Type B pancreatic cell (in vitro differentiated cells): Measurements from ENCODE around the gene ATP6V0E1. TPM values are rescaled to one million over a fixed set of nuclear protein-coding genes. Genes with fewer than 3 reads are reported as not detected.
A peak's percentile ranks its signal among the peaks of the same experiment; 100 is the strongest.

ENCODE experiments used
- DNase-seq: peaks from one replicate; pipeline ENCODE4 v3.0.0; 2021; ENCODE audit warnings: mixed read lengths; ENCODE audit not compliant: unreplicated experiment; ENCODE audit errors: extremely low spot score
- H3K27ac Mint-ChIP-seq: 2 replicates; pipeline ENCODE4 v1.8.0; 2021; ENCODE audit warnings: mild to moderate bottlenecking, mixed read lengths
- H3K27me3 Mint-ChIP-seq: 2 replicates; pipeline ENCODE4 v1.8.0; 2021; ENCODE audit warnings: mixed read lengths
- H3K36me3 Mint-ChIP-seq: 2 replicates; pipeline ENCODE4 v1.8.0; 2021; ENCODE audit warnings: mixed read lengths
- H3K4me1 Mint-ChIP-seq: one replicate; pipeline ENCODE4 v1.8.0; 2021; ENCODE audit warnings: mixed read lengths; ENCODE audit not compliant: unreplicated experiment
- H3K4me3 Mint-ChIP-seq: 2 replicates; pipeline ENCODE4 v1.8.0; 2021; ENCODE audit warnings: mild to moderate bottlenecking, mixed read lengths
- H3K9me3 Mint-ChIP-seq: 2 replicates; pipeline ENCODE4 v1.8.0; 2021; ENCODE audit warnings: mixed read lengths
- total RNA-seq: library from RNA; stranded (reverse); gene quantifications from 2 replicates; pipeline ENCODE4 v1.2.1, GENCODE V29; 2021; ENCODE audit warnings: low replicate concordance
- TF ChIP-seq, protein P1 (sequence below): fragments of 200-600 bp; sonication (generic); conservative IDR thresholded peaks from 2 replicates; pipeline ENCODE4 v1.5.0; 2021; ENCODE audit warnings: antibody characterized with exemption, mild to moderate bottlenecking

The ATP6V0E1 gene
- total RNA-seq, 1 donor from 2014 or later, result 141 TPM

DNA sequence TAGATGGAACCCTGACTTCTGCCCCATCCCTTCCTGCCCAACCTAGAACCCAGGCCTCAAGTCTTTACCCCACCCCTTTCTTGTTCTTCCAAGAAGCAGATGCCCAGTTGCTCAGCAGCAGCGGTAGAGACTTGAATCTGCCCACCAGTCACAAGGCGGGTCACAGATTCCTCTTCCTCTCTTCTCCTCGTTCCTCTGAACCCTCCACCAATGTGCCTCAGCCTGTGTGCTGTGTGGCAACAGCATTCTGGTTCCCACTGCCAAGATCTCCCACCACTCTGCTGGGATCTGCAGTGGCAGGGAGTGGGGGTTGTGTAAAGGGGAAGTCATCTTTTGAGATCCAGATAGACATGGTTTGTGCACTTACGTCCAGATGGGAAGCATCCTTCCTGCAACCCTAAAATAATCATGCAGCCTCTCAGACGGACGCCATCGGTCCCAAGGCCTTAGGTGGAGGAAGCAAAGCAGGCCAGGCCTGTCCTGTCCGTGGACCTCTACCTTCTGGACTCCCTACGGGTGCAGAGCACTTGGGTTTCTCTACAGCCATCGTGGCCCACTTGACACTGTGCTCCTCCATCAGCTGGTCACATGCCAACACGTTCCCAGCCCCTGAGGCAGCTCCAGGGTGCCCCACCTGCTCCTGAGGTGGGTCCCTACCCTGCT is 32.1 kb upstream of the ATP6V0E1 start:
- TF ChIP-seq, protein P1, sequence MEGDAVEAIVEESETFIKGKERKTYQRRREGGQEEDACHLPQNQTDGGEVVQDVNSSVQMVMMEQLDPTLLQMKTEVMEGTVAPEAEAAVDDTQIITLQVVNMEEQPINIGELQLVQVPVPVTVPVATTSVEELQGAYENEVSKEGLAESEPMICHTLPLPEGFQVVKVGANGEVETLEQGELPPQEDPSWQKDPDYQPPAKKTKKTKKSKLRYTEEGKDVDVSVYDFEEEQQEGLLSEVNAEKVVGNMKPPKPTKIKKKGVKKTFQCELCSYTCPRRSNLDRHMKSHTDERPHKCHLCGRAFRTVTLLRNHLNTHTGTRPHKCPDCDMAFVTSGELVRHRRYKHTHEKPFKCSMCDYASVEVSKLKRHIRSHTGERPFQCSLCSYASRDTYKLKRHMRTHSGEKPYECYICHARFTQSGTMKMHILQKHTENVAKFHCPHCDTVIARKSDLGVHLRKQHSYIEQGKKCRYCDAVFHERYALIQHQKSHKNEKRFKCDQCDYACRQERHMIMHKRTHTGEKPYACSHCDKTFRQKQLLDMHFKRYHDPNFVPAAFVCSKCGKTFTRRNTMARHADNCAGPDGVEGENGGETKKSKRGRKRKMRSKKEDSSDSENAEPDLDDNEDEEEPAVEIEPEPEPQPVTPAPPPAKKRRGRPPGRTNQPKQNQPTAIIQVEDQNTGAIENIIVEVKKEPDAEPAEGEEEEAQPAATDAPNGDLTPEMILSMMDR, result no peak
- no peaks in the 10 kb centered on the region for H3K9me3 Mint-ChIP-seq
- peak overlapping the region; percentile 75 for H3K4me3 Mint-ChIP-seq
- H3K27ac Mint-ChIP-seq, result peak overlapping the region; percentile 99
- H3K4me1 Mint-ChIP-seq, result no peaks in the 10 kb centered on the region
- H3K27me3 Mint-ChIP-seq, result no peaks in the 10 kb centered on the region
- peaks cover 4% of the 10 kb centered on the region for H3K36me3 Mint-ChIP-seq
- no peak for DNase-seq

DNA sequence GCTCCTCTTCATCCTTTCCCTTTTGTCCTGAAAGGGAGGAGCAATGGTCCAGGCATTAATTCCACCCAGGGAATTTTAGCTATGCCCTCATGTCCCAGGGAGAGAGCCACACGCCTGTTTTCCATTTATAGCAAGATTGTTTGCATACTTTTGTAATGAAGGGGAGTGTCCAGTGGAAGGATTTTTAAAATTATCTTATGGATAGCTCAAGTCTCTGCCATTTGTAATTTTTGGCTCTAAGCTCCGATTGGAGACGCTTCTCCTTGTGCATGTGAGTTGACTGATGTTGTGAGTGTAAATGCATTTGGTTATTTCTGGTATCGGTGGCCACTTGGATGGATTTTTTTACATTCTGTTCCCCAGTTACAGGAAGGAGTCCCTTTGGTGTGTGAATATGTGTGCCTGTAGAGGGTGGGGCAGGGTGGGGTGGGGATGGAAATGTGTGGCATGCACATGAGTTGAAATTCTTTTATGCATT is 31.5 kb upstream of the ATP6V0E1 start:
- H3K4me3 Mint-ChIP-seq, result peak overlapping the region; percentile 75
- no peaks in the 10 kb centered on the region for H3K4me1 Mint-ChIP-seq
- no peak for DNase-seq
- peaks cover 3% of the 10 kb centered on the region for H3K36me3 Mint-ChIP-seq
- H3K27ac Mint-ChIP-seq, result peak overlapping the region; percentile 99
- H3K27me3 Mint-ChIP-seq, result no peaks in the 10 kb centered on the region
- TF ChIP-seq, protein P1, result no peak
- no peaks in the 10 kb centered on the region for H3K9me3 Mint-ChIP-seq

DNA sequence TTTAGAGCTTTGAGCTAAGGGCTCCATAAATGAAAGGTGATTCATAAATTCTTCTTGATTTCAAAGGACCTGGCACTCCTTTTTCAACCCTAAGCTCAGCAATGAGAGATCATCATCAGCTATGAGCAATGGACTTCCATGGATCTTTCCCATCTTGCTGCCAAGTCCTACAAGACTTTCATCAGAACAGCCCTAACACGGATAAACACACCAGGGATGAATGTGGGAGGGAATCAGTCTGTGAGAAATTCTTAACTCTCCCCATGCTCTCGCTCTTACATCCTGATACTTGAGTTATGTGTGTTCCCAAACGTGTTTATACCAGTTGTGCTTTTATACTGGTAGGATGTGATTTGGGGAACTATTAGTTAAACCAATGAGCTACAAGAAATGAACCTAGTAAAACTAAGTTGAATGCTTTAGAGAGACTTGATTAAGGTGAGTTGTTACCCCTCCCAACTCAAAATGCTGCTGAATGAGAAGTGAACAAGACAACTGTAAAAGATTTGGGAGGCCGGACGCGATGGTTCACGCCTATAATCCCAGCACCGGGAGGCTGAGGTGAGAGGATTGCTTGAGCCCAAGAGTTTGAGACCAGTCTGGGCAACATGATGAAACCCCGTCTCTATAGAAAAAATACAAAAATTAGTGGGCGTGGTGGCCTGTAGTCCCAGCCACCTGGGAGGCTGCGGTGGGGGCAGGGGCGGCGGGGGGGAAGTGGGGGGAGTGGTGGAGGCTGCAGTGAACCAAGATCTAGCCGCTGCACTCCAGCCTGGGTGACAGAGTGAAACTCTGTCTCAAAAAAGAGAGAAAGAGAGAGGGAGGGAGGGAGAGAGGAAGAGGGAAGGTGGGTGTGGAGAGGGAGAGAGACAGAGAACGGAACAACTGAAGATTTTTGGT is 29.5 kb upstream of the ATP6V0E1 start:
- DNase-seq, result no peak

DNA sequence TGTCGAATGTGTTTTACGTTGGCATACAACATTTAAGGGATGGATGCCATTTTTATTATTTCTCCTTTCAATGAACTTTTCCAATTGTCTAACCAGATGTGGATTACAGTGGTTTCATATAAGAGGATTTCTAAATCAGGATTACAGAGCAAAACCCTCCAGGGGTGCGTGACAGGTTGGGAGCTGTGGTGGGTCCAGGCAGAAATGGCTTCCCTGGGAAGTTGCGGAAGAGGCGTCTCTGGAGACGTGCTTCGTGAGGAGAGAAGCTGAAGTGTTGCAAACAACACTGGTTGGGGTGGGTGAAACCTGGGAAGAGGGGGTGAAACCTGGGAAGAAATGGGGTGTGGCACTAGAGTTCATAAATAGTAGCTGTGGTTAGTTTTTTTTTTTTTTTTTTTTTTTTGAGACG is 28.8 kb upstream of the ATP6V0E1 start:
- TF ChIP-seq, protein P1, result no peak
- Mint-ChIP-seq H3K36me3 (peaks cover 3% of the 10 kb centered on the region), H3K27ac (peak overlapping the region; percentile 56), H3K4me3 (peak overlapping the region; percentile 44), H3K27me3 (no peaks in the 10 kb centered on the region), H3K4me1 (no peaks in the 10 kb centered on the region), H3K9me3 (no peaks in the 10 kb centered on the region)
- DNase-seq, result no peak

More for the DNA sequence above, 29.5 kb upstream of the ATP6V0E1 start:
- H3K4me3 Mint-ChIP-seq, result peak overlapping the region; percentile 44
- peaks cover 3% of the 10 kb centered on the region for H3K36me3 Mint-ChIP-seq
- no peaks in the 10 kb centered on the region for H3K9me3 Mint-ChIP-seq
- TF ChIP-seq, protein P1, result no peak
- peak overlapping the region; percentile 83 for H3K27ac Mint-ChIP-seq
- H3K4me1 Mint-ChIP-seq, result no peaks in the 10 kb centered on the region
- H3K27me3 Mint-ChIP-seq, result no peaks in the 10 kb centered on the region

DNA sequence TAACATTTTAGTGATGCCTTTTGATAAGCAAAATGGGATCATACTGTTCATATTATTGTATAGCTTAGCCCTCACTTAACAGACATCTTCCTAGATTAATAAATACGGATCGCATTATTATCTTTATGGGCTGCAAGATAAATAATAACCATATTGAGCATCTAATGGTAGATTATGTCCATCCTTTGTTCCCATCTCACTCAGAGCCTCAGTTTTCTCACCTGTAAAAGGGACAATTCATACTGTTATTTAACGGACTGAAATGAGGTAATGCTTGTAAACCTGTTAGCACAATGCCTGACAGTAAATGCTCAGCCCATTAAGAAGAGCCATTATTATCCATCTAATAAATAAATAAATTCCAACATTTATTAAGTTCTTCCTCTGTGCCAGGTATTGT is 27.3 kb upstream of the ATP6V0E1 start:
- H3K9me3 Mint-ChIP-seq, result no peaks in the 10 kb centered on the region
- DNase-seq, result no peak
- peak overlapping the region; percentile 22 for H3K4me3 Mint-ChIP-seq
- no peak overlapping the region for H3K27ac Mint-ChIP-seq
- TF ChIP-seq, protein P1, result no peak
- H3K27me3 Mint-ChIP-seq, result no peaks in the 10 kb centered on the region
- H3K36me3 Mint-ChIP-seq, result peaks cover 3% of the 10 kb centered on the region
- peaks cover 5% of the 10 kb centered on the region for H3K4me1 Mint-ChIP-seq
